ENCODE data around the gene OR10A3.
A peak's percentile ranks its signal among the peaks of the same experiment; 100 is the strongest.
"Not testable (repeated sequence)": the region's sequence is repeated elsewhere in the genome, so short reads cannot be mapped to it uniquely, and the experiment has no call there.

Gene OR10A3, protein sequence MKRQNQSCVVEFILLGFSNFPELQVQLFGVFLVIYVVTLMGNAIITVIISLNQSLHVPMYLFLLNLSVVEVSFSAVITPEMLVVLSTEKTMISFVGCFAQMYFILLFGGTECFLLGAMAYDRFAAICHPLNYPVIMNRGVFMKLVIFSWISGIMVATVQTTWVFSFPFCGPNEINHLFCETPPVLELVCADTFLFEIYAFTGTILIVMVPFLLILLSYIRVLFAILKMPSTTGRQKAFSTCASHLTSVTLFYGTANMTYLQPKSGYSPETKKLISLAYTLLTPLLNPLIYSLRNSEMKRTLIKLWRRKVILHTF

DNA sequence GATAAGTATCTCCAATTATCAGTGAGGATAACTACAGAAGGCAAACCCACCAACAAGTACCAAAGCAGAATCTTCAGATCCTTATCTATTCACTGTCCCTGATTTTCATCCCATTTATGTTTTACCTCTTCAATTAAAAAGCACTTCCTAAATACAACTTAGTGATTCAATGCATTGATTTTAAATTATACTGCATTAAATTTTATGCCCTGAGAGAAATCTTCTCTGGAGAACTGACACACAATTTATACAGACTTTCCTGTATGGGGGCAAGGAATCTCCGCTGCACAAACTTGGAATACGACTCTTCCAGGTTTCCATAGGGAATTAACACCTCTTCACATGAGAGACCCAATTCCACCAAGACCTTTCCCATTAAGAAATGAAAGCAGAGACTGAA, at the start of gene OR10A3:
OR10A3 (minus strand) TSS at position 101 of the 400 bp plus-strand sequence. CDS start 2,188 bp downstream, outside the sequence.
- DNase-seq (ENCODE audit: low read depth in 4 of 4, low spot score in 1 of 4), result no peak

DNA sequence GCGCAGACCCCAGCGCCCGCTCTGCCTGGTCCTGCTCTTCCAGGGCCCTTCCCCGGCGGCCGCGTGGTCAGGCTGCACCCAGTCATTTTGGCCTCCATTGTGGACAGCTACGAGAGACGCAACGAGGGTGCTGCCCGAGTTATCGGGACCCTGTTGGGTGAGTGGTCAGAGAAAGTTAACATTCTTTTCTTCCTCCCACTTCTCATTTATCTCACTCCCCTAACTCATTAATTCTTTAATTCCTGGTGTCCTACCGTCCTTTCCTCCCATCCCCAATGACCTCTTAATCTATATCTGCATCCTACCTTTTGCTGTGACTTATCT, 46.0 kb upstream of the OR10A3 start:
- not testable (repeated sequence) for DNase-seq (ENCODE audit: low read depth in 4 of 4, low spot score in 1 of 4)

DNA sequence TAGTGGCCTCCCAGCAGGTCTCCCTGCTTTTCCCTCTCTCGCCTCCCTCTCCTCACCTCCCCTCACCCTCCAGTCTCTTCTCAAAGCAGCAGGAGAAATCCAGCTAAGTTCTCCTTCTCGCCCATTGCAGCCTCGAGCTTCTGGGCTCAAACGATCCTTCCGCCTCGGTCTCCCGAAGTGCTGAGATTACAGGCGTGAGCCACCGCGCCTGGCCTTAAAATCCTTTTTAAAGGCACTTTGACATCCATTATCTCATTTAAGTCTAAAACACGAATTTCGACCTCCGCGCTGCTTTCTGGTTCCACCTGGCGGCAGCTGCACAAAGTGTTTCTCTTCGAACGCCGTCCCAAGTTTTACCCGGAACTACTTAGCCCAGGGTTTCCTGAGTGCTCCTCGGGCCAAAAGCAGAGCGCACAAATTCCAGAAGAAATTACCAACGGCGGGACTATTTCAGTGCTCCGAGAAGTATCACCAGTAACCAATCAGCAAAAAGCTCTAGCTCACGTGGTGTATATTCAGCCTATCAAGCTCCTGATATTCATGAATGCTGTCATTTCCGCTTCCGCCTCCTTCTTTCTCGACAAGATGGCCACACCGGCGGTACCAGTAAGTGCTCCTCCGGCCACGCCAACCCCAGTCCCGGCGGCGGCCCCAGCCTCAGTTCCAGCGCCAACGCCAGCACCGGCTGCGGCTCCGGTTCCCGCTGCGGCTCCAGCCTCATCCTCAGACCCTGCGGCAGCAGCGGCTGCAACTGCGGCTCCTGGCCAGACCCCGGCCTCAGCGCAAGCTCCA, 45.5 kb upstream of the OR10A3 start, which contains the start of gene EIF3F:
EIF3F (plus strand) TSS at position 570 of the 792 bp plus-strand sequence; CDS start at position 586, 16 bp downstream.
- peak; percentile 65 to 80 (median 73) for DNase-seq (ENCODE audit: low read depth in 4 of 4, low spot score in 1 of 4)

DNA sequence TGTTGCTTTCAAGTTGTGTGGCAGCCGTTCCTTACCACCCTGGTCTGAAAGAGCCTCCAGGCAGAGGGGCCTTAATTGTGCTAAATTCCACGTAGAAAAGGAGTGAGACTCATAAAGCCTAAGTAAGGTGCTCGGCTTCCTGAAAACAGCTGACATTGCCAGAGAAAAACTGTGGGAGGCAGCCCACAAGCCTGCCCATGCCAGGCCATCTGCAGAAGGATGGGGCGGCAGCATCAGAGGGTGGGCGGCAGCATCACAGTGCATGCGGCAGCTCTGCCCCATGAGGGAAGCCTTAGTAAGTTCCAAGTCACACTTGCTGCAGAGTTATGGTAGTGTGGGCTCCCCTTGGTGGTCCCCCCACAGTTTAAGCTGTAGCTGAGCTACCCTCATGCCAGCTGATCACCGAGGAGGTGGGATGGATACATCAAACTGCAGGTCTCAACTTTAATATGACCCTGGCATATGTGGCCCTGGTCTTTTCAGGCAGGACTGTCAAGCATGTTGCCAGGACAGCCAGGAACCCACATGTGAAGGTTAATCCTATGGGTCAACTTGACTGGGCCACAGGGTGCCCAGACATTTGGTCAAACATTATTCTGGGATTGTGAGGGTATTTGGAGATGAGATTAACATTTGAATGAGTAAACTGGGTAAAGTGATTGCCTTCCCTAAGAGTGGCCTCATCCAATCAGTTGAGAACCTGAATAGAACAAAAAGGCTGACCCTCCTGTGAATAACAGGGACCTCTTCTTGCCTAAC, 42.5 kb upstream of the OR10A3 start:
- DNase-seq (ENCODE audit: low read depth in 4 of 4, low spot score in 1 of 4), result no peak

DNA sequence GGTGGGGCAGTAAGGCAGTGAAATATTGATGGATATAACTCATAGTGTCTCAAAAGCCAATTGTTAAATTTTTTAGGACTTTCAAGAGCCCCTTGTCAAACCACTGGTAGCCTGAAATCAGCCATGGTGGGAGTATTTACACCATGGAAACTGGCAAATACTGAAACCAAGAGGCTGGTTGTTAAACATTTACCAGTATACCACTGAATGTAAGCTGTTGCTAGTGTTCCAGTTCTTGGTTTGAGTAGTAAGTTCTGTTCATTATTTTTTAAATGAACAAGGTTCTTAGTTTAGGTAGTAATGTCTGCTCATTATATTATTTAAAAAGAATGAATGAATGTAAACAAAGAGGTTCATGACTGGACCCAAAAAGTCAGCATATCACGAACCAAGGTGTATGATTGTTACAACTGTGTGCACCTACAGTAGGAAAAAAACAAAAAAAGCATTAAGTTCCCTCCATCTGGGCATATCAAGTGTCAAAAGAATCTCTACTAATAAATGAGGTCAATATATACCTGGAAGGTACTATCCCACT, 41.1 kb upstream of the OR10A3 start:
- no peak for DNase-seq (ENCODE audit: low read depth in 4 of 4, low spot score in 1 of 4)

DNA sequence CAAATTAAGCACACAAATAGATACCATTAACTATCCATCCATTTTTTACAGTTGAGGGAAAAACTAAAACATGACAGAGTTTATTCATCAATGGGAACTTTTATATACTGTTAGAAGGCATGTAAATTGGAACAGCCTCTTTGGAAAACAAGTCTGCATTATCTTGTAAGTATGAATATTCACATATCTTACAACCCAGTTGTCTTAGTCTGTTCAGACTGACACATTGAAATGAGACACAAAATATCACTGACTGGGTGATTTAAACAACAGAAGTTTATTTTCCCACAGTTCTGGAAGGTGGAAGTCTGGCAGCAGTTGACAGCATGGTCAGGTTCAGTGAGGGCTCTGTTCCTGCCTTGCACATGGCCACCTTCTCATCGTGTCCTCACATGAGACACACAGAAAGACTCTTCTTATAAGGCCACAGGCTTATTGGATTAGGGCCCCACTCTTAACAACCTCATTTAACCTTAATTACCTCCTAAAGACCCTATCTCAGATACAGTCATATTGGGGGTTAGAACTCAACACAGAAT, 40.2 kb upstream of the OR10A3 start:
- DNase-seq (ENCODE audit: low read depth in 4 of 4, low spot score in 1 of 4), result no peak

DNA sequence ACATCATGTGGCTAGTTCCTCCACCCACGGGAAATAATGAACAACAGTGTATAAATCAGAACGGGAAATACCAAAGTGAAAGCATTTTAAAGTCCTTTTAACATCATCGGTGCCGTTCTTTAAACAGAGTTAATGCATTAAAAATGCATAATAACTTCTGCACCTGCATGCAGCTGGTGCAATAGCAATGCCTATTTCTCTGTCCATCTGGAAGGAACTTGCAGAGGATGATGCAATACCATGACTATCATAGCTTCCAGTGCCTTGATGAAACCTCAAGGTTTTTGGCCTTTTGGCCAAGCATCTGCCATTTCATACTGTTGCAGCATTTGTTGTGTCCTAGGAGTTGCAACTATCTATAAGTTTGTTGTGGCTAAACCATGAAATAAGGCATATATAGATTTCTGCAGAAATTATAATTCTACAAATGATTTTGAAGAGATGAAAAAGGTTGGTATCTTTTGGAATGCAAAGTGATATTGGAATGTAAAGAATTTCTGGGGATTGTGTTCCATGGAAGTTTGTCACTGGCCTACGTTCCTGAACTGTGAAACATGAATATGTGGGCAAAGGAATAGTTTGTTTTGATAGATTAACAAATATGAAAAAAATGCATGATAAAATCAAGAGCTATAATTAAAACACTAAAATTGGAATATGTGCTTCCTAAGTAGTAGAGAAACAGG, 35.9 kb upstream of the OR10A3 start:
- DNase-seq (ENCODE audit: low read depth in 4 of 4, low spot score in 1 of 4), result no peak

DNA sequence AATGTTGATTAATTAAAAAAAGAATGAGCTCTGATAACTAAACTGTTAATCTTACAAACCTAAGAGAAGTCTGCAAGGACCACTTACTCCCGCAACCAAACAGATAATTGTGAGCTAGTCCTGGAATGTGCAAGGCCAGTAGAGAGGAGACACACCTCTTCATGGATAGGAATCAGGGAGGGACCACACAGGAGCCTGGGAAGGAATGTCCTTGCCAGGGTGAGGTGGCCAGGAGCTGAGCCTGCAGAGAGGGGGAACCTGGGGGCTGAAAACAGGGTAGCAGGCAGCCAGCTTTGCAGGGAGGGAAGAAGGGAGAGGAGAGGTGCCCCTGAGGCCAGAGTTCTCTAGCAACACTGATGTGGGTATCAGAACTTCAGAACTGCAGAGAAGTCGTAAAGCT, 33.2 kb upstream of the OR10A3 start:
- DNase-seq (ENCODE audit: low read depth in 4 of 4, low spot score in 1 of 4), result no peak

DNA sequence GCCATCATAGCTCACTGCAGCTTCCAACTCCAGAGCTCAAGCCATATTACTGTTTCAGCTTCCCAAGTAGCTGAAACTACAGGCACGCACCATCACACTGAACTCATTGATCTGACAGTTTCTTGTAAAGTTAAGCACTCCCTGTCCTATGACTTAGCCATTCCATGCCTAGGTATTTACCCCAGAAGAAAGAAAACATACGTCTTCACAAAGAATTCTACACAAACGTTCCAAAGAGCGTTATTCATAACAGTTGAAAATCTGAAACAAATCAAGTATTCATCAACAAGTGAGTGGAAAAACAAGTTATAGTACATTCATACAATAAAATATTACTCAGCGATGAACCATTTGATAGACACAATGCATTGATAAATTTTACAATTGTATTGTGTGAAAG, 31.5 kb upstream of the OR10A3 start:
- no peak for DNase-seq (ENCODE audit: low read depth in 4 of 4, low spot score in 1 of 4)

DNA sequence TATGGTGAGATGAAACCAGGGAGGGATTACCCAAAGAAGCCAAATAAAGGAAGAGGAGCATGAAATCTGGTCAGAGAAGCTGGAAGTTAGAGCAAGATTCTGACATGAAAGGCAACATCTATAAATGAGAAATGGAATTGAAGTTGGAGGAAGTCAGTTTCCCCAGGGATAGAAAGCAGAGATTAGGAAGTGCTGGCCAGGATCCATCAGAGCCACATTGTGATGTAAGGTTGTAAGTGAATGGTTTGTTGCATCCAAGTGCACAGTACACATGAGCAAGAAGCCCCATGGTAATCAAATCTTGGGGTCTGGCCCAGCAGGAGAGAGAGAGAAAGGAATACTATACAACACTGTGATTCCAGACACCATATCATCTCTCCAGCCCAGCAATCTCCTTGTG, 30.3 kb upstream of the OR10A3 start:
- DNase-seq (ENCODE audit: low read depth in 4 of 4, low spot score in 1 of 4), result no peak

DNA sequence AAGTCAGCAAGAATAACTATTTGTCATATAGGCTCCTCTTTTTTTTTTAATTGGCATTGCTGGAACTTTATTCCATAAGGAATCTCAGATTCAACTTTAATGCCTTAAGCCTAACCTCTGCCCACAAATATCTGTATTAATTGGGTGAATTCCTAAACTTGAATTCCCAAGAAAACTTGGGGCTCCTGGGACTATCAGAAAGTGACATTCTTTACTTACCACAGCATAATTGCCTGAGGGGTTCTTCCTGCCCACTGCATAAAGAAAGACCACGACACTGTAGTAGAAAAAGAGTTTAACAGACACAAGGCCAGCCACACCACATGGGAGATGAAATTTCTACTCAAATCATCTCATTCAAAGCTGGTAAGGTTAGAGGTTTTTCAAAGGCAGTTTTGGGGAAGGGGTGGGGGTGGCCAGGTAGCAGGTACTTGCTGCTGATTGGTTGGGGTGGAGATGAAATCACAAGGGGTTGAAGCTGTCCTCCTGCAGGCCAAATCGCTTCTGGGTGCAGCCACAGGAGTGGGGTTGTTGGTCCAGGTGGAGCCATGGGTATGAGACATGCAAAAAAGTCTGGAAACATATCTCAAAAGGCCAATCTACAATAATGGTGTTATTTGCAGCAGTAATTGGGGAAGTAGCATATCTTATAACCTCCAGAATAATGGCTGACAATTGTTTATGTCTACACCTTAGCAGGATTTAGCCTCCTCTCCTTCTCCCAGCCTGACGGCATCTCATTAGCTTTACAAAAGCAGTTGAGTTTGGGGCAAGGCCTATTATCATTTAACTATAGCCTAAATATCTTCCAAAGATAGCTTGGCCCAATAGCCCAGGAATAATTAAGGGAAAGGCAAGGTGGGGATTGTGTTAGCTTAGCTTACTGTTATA, 28.5 kb upstream of the OR10A3 start:
- DNase-seq (ENCODE audit: low read depth in 4 of 4, low spot score in 1 of 4), result no peak

DNA sequence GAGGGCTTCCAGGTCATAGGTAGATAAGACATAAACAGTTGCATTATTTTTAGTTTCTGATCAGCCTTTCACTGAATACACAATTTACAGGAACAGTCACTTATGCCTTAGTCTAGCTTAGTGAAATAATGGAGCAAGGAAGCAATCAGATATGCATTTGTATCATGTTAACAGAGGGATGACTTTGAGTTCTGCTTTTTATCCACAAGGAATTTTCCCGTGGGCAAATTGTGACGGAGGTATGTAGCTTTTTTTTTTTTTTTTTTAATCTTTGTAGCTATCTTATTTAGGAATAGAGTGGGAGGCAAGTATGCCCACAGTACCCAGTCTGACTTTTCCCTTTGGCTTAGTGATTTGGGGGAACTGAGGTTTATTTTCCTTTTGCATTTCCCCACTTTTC, 27.2 kb upstream of the OR10A3 start:
- no peak for DNase-seq (ENCODE audit: low read depth in 4 of 4, low spot score in 1 of 4)

DNA sequence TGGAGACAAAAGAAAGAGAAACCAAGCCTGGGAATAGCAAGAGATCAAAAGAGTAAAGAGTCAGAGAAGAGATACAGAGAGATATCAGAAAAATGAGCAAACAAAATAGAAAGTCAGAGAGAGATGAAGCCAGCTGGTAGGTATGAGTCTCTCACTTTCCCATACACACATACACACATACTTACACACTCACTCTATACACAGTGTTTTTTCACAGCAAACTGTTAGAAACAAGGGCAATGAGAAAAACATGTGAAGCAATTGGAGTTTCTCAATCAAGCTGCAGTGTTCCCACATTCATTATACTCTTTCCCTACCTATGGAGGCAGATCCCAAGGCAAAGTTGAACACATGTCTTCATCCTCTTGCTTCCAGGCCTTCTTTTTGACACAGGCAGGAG, 26.3 kb upstream of the OR10A3 start:
- DNase-seq (ENCODE audit: low read depth in 4 of 4, low spot score in 1 of 4), result no peak

DNA sequence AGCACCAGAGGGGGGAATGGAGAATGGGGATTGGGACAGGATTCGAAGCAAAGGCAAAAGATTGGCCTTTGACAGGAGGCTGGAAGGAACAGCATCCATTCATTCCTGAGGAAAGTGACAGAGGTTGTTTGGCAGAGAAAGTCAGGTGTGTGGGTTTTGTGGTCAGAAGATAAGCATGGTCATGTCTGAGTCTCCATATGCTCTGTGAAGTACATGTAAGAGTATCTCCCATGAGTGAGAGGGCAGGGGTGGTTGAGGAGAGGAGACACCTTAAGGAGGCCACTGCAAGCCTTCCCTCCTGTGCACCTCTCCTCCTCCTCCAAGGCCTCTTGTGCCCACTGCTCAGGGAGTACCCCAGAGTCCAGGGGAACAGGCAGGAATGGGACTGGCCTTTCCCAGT, 25.6 kb upstream of the OR10A3 start:
- no peak for DNase-seq (ENCODE audit: low read depth in 4 of 4, low spot score in 1 of 4)

DNA sequence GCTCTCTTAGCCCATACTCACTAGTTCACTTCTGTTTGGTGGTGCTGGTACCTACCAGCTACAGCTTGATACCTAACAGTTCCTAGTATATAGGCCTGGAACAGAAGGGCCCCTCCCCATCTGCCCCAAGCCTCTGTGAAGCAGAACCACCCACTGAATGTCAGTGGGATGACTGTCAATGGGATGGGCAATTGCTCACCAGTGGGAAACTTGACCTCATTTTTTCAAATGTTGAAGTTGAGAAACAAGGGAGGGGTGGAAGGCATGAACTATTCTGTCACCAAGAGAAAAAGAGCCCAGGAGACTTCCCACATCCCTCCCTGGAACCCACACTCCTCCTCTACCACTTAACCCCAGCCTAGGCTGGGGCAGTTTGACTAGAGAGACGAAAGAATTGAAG, 23.9 kb upstream of the OR10A3 start, which contains the start of gene NLRP10:
NLRP10 (minus strand) TSS at position 62 of the 400 bp plus-strand sequence. CDS start 1,952 bp downstream, outside the sequence.
- no peak for DNase-seq (ENCODE audit: low read depth in 4 of 4, low spot score in 1 of 4)

DNA sequence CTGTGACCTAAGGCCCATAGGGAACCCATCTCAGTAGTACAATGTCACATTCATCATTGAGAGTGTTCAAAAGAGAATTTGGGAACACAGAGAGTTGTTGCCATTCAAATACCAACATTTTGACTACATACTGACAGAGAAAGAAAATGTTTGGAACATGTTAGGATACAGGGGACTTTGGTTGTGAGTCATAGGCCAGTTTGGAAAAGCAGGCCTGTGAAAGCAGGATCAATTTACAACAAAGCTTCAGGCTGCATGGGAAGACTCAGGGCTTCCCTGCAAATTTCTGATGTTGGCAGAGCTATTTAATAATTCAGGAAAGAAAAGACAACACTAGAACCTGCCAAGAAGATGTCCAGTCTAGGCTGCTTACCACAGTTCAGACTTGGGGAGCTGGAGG, 23.4 kb upstream of the OR10A3 start:
- DNase-seq (ENCODE audit: low read depth in 4 of 4, low spot score in 1 of 4), result no peak

DNA sequence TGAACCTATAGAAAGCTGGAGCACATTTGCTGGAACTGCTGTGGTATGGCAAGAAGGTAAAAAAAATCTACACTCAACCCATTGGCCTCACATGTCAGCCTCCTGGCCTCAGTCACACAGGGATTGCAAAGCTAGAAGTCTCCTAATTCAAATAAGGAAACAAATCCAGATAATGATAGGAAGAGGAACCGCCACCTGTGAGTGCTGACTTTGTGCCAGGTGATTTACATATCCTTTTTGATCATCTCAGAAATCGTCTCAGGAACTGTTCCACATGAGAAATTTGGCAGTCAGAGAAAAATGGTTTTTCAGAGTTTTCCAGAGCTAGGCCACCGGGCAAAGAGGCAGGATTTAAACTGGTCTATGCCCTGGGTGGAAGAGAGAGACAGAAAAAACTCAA, 22.8 kb upstream of the OR10A3 start:
- DNase-seq (ENCODE audit: low read depth in 4 of 4, low spot score in 1 of 4), result no peak

DNA sequence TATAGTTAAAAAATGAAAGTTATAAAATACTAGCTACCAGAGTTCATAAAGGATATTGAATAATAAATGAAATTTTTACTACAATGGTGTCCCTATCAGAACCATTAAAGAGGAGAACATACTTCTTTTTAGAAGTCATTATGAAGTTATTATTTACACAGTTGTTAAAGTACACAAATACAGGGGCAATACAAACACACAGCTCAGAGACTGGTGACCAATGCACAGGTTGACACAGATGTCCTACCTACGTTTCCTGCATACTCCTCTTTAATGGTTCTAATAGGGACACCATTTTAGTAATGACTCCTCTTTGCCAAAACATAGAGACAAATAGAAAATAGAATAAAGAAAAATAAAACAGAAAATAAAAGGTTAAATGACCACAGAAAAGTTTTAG, 13.7 kb upstream of the OR10A3 start:
- no peak for DNase-seq (ENCODE audit: low read depth in 4 of 4, low spot score in 1 of 4)

DNA sequence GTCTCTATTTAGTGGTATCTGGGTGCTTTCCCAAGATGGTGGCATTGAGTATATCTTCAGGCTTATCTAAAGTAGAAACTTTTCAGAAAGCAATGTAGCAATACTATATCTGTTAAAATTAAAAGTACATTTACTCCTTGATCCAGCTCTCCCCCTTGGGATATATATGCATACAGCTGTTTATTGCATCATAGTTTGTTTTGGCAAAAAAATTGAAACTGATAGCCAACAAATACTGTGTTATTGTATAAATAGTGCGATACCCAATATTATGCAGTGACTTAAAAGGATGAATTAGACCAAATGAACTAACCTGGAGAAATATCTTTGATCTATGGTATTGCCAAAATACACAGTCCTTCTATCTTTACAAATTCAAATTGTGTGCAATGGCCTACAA, 8.4 kb upstream of the OR10A3 start:
- no peak for DNase-seq (ENCODE audit: low read depth in 4 of 4, low spot score in 1 of 4)

DNA sequence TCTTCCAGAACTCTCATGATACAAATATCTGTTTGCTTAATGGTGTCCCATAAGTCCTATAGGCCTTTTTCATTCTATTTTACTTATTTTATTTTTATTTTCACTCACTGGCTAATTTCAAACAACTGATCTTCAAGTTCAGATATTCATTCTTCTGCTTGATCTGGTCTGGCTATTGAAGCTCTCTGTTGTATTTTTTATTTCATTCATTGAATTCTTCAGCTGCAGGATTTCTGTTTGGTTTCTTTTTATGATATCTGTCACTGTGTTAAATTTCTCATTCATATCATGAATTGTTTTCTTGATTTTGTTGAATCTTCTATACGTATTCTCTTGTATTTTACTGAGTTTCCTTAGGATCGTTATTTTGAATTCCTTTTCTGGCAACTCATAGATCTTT, 2.6 kb upstream of the OR10A3 start:
- DNase-seq (ENCODE audit: low read depth in 4 of 4, low spot score in 1 of 4), result no peak
